ENCODE results near the gene DGLUCY. TPM values are rescaled to one million over a fixed set of nuclear protein-coding genes. Genes with fewer than 3 reads are reported as not detected.

Gene DGLUCY
- total RNA-seq, 1 donor from 2014 or later, result 15.6 TPM

- no peak for TF ChIP-seq CTCF (conservative IDR thresholded peaks at IDR 0.05)
- H3K27me3 Mint-ChIP-seq (ENCODE audit: low read depth), result peaks cover 19% of the 10 kb centered on the region
- no peaks in the 10 kb centered on the region for H3K9me3 Mint-ChIP-seq
- H3K4me1 Mint-ChIP-seq, result peaks cover 13% of the 10 kb centered on the region
- peak overlapping the region; percentile 61 for H3K4me3 Mint-ChIP-seq
- H3K36me3 Mint-ChIP-seq (ENCODE audit: low read depth), result peaks cover 2% of the 10 kb centered on the region
- H3K27ac Mint-ChIP-seq (ENCODE audit: unreplicated experiment), result peak overlapping the region; percentile 24
- no peak for DNase-seq (ENCODE audit: low read depth, low spot score)
Observed at GRCh38 chr14:91269076-91269991, 155.5 kb downstream of the DGLUCY start.

GRCh38 chr14:91270188-91270587 lies 156.3 kb downstream of the DGLUCY start:
- Mint-ChIP-seq H3K9me3 (no peaks in the 10 kb centered on the region), H3K4me1 (peaks cover 10% of the 10 kb centered on the region), H3K27ac (ENCODE audit: unreplicated experiment) (no peak overlapping the region), H3K4me3 (no peak overlapping the region), H3K36me3 (ENCODE audit: low read depth) (peaks cover 5% of the 10 kb centered on the region), H3K27me3 (ENCODE audit: low read depth) (peaks cover 13% of the 10 kb centered on the region)
- TF ChIP-seq CTCF (conservative IDR thresholded peaks at IDR 0.05), result no peak
- DNase-seq (ENCODE audit: low read depth, low spot score), result no peak

- Mint-ChIP-seq H3K9me3 (no peaks in the 10 kb centered on the region), H3K27me3 (ENCODE audit: low read depth) (peaks cover 9% of the 10 kb centered on the region), H3K36me3 (ENCODE audit: low read depth) (peaks cover 5% of the 10 kb centered on the region), H3K4me3 (no peak overlapping the region), H3K4me1 (peaks cover 10% of the 10 kb centered on the region), H3K27ac (ENCODE audit: unreplicated experiment) (no peak overlapping the region)
- DNase-seq (ENCODE audit: low read depth, low spot score), result no peak
- no peak for TF ChIP-seq CTCF (conservative IDR thresholded peaks at IDR 0.05)
Observed at GRCh38 chr14:91270619-91271018, 156.7 kb downstream of the DGLUCY start.

- DNase-seq (ENCODE audit: low read depth, low spot score), result no peak
- Mint-ChIP-seq H3K4me1 (peaks cover 10% of the 10 kb centered on the region), H3K9me3 (no peaks in the 10 kb centered on the region), H3K27me3 (ENCODE audit: low read depth) (peaks cover 2% of the 10 kb centered on the region), H3K27ac (ENCODE audit: unreplicated experiment) (no peak overlapping the region), H3K4me3 (no peak overlapping the region), H3K36me3 (ENCODE audit: low read depth) (peaks cover 11% of the 10 kb centered on the region)
- no peak for TF ChIP-seq CTCF (conservative IDR thresholded peaks at IDR 0.05)
Observed at GRCh38 chr14:91271639-91272038, 157.8 kb downstream of the DGLUCY start.

GRCh38 chr14:91272341-91273272 lies 158.7 kb downstream of the DGLUCY start:
- peaks cover 11% of the 10 kb centered on the region for H3K36me3 Mint-ChIP-seq (ENCODE audit: low read depth)
- no peaks in the 10 kb centered on the region for H3K27me3 Mint-ChIP-seq (ENCODE audit: low read depth)
- H3K4me1 Mint-ChIP-seq, result peaks cover 10% of the 10 kb centered on the region
- no peak for TF ChIP-seq CTCF (conservative IDR thresholded peaks at IDR 0.05)
- no peak for DNase-seq (ENCODE audit: low read depth, low spot score)
- H3K9me3 Mint-ChIP-seq, result no peaks in the 10 kb centered on the region
- no peak overlapping the region for H3K4me3 Mint-ChIP-seq
- no peak overlapping the region for H3K27ac Mint-ChIP-seq (ENCODE audit: unreplicated experiment)
